GM23338 (cell line): ENCODE results near the gene AGAP3. TPM values are rescaled to one million over a fixed set of nuclear protein-coding genes. Genes with fewer than 3 reads are reported as not detected.

Source experiments
- ATAC-seq: fragments of 200-7000 bp; cut with Tn5 transposase; 3 replicates; pipeline ENCODE4 v1.9.1; 2020
- DNase-seq: peaks from one replicate; pipeline ENCODE4 v3.0.0-alpha.2; 2015; ENCODE audit warnings: low spot score
- H2AFZ ChIP-seq: fragments of 200-600 bp; sonication (generic); 2 replicates; pipeline ENCODE4 v1.8.0; 2016; ENCODE audit warnings: antibody characterized with exemption, mild to moderate bottlenecking, moderate library complexity
- H3F3A ChIP-seq: fragments of 200-600 bp; sonication (generic); replicated peaks from 2 replicates; pipeline ENCODE4 v1.8.0; 2017; ENCODE audit warnings: antibody characterized with exemption, mixed run types, low read depth
- H3K27ac ChIP-seq: fragments of 200-600 bp; sonication (generic); 2 replicates; pipeline ENCODE4 v1.6.1; 2016; ENCODE audit warnings: low read depth
- H3K27me3 ChIP-seq: fragments of 200-600 bp; sonication (generic); 2 replicates; pipeline ENCODE4 v1.8.0; 2016; ENCODE audit warnings: mild to moderate bottlenecking, mixed run types, moderate library complexity; ENCODE audit not compliant: insufficient read depth
- H3K36me3 ChIP-seq: fragments of 200-600 bp; sonication (generic); 2 replicates; pipeline ENCODE4 v1.8.0; 2016; ENCODE audit warnings: mild to moderate bottlenecking; ENCODE audit not compliant: insufficient read depth
- H3K4me1 ChIP-seq: fragments of 200-600 bp; sonication (generic); 2 replicates; pipeline ENCODE4 v1.8.0; 2016; ENCODE audit warnings: mild to moderate bottlenecking, moderate library complexity; ENCODE audit not compliant: insufficient read depth
- H3K4me2 ChIP-seq: fragments of 200-600 bp; sonication (generic); 2 replicates; pipeline ENCODE4 v1.7.1; 2017; ENCODE audit warnings: mixed run types
- H3K4me3 ChIP-seq: fragments of 200-600 bp; sonication (generic); 2 replicates; pipeline ENCODE4 v1.6.1; 2016; ENCODE audit warnings: mixed run types
- H3K79me2 ChIP-seq: fragments of 200-600 bp; sonication (generic); replicated peaks from 2 replicates; pipeline ENCODE4 v1.8.0; 2017; ENCODE audit warnings: mild to moderate bottlenecking; ENCODE audit not compliant: insufficient read depth
- H3K9me2 ChIP-seq: fragments of 200-600 bp; sonication (generic); 2 replicates; pipeline ENCODE4 v1.8.0; 2017; ENCODE audit not compliant: insufficient read depth
- H4K20me1 ChIP-seq: fragments of 200-600 bp; sonication (generic); replicated peaks from 2 replicates; pipeline ENCODE4 v1.8.0; 2017; ENCODE audit warnings: mild to moderate bottlenecking; ENCODE audit not compliant: insufficient read depth
- H3K27ac Mint-ChIP-seq: 2 replicates; pipeline ENCODE4 v1.8.0; 2020; ENCODE audit warnings: inconsistent platforms, mild to moderate bottlenecking, moderate library complexity, mixed read lengths
- H3K27me3 Mint-ChIP-seq: 3 replicates; pipeline ENCODE4 v1.8.0; 2022; ENCODE audit warnings: low read depth, mild to moderate bottlenecking, moderate library complexity, mixed read lengths, inconsistent platforms; ENCODE audit not compliant: insufficient read depth, poor library complexity
- H3K36me3 Mint-ChIP-seq: 3 replicates; pipeline ENCODE4 v1.8.0; 2021; ENCODE audit warnings: low read depth, mild to moderate bottlenecking, inconsistent platforms, moderate library complexity, mixed read lengths
- H3K4me1 Mint-ChIP-seq: 3 replicates; pipeline ENCODE4 v1.8.0; 2020; ENCODE audit warnings: mild to moderate bottlenecking, inconsistent platforms, mixed read lengths
- H3K4me3 Mint-ChIP-seq: 3 replicates; pipeline ENCODE4 v1.8.0; 2021; ENCODE audit warnings: moderate library complexity, mild to moderate bottlenecking, inconsistent platforms, mixed read lengths
- H3K9me3 Mint-ChIP-seq: 3 replicates; pipeline ENCODE4 v1.8.0; 2020; ENCODE audit warnings: moderate library complexity, mild to moderate bottlenecking, inconsistent platforms, mixed read lengths
- CREB1 ChIP-seq: fragments of 250-450 bp; sonication (Bioruptor Pico); IDR thresholded peaks from 2 replicates; pipeline ENCODE4 v1.5.0; 2020; ENCODE audit warnings: low read depth, mild to moderate bottlenecking, moderate library complexity
- CTCF ChIP-seq, 2 experiments: fragments of 200-600 bp in 1 of 2; sonication (generic) in 1 of 2; conservative IDR thresholded peaks; 2 replicates each; pipeline versions ENCODE4 v1.5.1 to v1.6.1; 2016 to 2017; ENCODE audit warnings: antibody characterized with exemption in 2 of 2, low read depth in 2 of 2, mild to moderate bottlenecking in 2 of 2, moderate library complexity in 1 of 2
- EZH2 ChIP-seq: fragments of 200-600 bp; sonication (generic); IDR thresholded peaks from one replicate; pipeline ENCODE4 v1.8.0; 2017; ENCODE audit warnings: antibody characterized with exemption, mild to moderate bottlenecking, low read depth; ENCODE audit not compliant: unreplicated experiment
- EZH2phosphoT487 ChIP-seq: fragments of 200-600 bp; sonication (generic); IDR thresholded peaks from one replicate; pipeline ENCODE4 v1.8.1; 2018; ENCODE audit warnings: antibody characterized with exemption; ENCODE audit not compliant: unreplicated experiment
- JUNB ChIP-seq: IDR thresholded peaks from one replicate; pipeline ENCODE4 v1.6.1; 2016; ENCODE audit warnings: antibody characterized with exemption; ENCODE audit not compliant: unreplicated experiment
- NANOG ChIP-seq: IDR thresholded peaks from 2 replicates; pipeline ENCODE4 v1.6.1; 2016; ENCODE audit warnings: antibody characterized with exemption, borderline replicate concordance
- POLR2AphosphoS5 ChIP-seq: IDR thresholded peaks from 2 replicates; pipeline ENCODE4 v1.6.1; 2016; ENCODE audit warnings: antibody characterized with exemption, low read depth
- STAT1 ChIP-seq: IDR thresholded peaks from one replicate; pipeline ENCODE4 v1.6.1; 2016; ENCODE audit warnings: antibody characterized with exemption; ENCODE audit not compliant: unreplicated experiment
- ZNF114 ChIP-seq: fragments of 250-450 bp; sonication (Bioruptor Pico); IDR thresholded peaks from 2 replicates; pipeline ENCODE4 v1.5.0; 2020; ENCODE audit warnings: mild to moderate bottlenecking, moderate library complexity
- ZNF331 ChIP-seq: fragments of 250-450 bp; sonication (Bioruptor Pico); IDR thresholded peaks from 2 replicates; pipeline ENCODE4 v1.5.0; 2020; ENCODE audit warnings: low read depth, mild to moderate bottlenecking, moderate library complexity
- polyA plus RNA-seq: library from polyadenylated mRNA; unstranded; fragments of >200 nt; fragmentation: Nextera tagmentation; extraction: Ambion mirVana; gene quantifications from 2 replicates; pipeline ENCODE4 v1.2.1, GENCODE V29; 2016
- total RNA-seq: library from RNA; depleted of rRNA; stranded (reverse); fragments of >200 nt; shearing (Covaris generic); gene quantifications from 2 replicates; pipeline ENCODE4 v1.2.3, GENCODE V29; 2014
- TF ChIP-seq, protein P1 (sequence below): fragments of 250-450 bp; sonication (Bioruptor Pico); IDR thresholded peaks from 2 replicates; pipeline ENCODE4 v1.5.0; 2020; ENCODE audit warnings: mild to moderate bottlenecking, moderate library complexity
- TF ChIP-seq, protein P2 (sequence below): IDR thresholded peaks from 2 replicates; pipeline ENCODE4 v1.6.1; 2016; ENCODE audit warnings: antibody characterized with exemption

Gene AGAP3
- total and polyA plus RNA-seq, 2 experiments from 2014 or later = 24.0 to 39.2 TPM

GRCh38 chr7:151064993-151065392 lies 21.3 kb upstream of the AGAP3 start:
- peaks cover 35% of the 10 kb centered on the region for H3K27me3 Mint-ChIP-seq
- no peak overlapping the region for H3K27ac ChIP-seq
- H3K79me2 ChIP-seq = peaks cover 11% of the 10 kb centered on the region

More at GRCh38 chr7:151064993-151065392, 21.3 kb upstream of the AGAP3 start:
- Mint-ChIP-seq H3K36me3 (peaks cover 41% of the 10 kb centered on the region), H3K4me3 (no peak overlapping the region), H3K9me3 (no peaks in the 10 kb centered on the region), H3K4me1 (peaks cover 32% of the 10 kb centered on the region), H3K27ac (no peak overlapping the region)
- DNase-seq (no peak), ATAC-seq (no peak)
- Histone ChIP-seq H3K9me2 (no peaks in the 10 kb centered on the region), H2AFZ (no peak overlapping the region), H3K4me3 (no peak overlapping the region), H3K27me3 (peaks cover 15% of the 10 kb centered on the region; the same call in 1 of the 2 replicates), H3F3A (peaks cover 15% of the 10 kb centered on the region), H3K4me2 (no peak overlapping the region), H3K4me1 (peaks cover 29% of the 10 kb centered on the region), H4K20me1 (no peaks in the 10 kb centered on the region; the same call in 1 of the 2 replicates), H3K36me3 (peaks cover 16% of the 10 kb centered on the region)
- TF ChIP-seq JUNB = no peak
- no peak for TF ChIP-seq EZH2
- TF ChIP-seq, protein P1, sequence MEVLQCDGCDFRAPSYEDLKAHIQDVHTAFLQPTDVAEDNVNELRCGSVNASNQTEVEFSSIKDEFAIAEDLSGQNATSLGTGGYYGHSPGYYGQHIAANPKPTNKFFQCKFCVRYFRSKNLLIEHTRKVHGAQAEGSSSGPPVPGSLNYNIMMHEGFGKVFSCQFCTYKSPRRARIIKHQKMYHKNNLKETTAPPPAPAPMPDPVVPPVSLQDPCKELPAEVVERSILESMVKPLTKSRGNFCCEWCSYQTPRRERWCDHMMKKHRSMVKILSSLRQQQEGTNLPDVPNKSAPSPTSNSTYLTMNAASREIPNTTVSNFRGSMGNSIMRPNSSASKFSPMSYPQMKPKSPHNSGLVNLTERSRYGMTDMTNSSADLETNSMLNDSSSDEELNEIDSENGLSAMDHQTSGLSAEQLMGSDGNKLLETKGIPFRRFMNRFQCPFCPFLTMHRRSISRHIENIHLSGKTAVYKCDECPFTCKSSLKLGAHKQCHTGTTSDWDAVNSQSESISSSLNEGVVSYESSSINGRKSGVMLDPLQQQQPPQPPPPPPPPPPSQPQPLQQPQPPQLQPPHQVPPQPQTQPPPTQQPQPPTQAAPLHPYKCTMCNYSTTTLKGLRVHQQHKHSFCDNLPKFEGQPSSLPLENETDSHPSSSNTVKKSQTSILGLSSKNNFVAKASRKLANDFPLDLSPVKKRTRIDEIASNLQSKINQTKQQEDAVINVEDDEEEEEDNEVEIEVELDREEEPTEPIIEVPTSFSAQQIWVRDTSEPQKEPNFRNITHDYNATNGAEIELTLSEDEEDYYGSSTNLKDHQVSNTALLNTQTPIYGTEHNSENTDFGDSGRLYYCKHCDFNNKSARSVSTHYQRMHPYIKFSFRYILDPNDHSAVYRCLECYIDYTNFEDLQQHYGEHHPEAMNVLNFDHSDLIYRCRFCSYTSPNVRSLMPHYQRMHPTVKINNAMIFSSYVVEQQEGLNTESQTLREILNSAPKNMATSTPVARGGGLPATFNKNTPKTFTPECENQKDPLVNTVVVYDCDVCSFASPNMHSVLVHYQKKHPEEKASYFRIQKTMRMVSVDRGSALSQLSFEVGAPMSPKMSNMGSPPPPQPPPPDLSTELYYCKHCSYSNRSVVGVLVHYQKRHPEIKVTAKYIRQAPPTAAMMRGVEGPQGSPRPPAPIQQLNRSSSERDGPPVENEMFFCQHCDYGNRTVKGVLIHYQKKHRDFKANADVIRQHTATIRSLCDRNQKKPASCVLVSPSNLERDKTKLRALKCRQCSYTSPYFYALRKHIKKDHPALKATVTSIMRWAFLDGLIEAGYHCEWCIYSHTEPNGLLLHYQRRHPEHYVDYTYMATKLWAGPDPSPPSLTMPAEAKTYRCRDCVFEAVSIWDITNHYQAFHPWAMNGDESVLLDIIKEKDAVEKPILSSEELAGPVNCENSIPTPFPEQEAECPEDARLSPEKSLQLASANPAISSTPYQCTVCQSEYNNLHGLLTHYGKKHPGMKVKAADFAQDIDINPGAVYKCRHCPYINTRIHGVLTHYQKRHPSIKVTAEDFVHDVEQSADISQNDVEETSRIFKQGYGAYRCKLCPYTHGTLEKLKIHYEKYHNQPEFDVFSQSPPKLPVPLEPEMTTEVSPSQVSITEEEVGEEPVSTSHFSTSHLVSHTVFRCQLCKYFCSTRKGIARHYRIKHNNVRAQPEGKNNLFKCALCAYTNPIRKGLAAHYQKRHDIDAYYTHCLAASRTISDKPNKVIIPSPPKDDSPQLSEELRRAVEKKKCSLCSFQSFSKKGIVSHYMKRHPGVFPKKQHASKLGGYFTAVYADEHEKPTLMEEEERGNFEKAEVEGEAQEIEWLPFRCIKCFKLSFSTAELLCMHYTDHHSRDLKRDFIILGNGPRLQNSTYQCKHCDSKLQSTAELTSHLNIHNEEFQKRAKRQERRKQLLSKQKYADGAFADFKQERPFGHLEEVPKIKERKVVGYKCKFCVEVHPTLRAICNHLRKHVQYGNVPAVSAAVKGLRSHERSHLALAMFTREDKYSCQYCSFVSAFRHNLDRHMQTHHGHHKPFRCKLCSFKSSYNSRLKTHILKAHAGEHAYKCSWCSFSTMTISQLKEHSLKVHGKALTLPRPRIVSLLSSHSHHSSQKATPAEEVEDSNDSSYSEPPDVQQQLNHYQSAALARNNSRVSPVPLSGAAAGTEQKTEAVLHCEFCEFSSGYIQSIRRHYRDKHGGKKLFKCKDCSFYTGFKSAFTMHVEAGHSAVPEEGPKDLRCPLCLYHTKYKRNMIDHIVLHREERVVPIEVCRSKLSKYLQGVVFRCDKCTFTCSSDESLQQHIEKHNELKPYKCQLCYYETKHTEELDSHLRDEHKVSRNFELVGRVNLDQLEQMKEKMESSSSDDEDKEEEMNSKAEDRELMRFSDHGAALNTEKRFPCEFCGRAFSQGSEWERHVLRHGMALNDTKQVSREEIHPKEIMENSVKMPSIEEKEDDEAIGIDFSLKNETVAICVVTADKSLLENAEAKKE (CRISPR knock-in tag) = no peak
- no peak for TF ChIP-seq CTCF (conservative IDR thresholded peaks at IDR 0.05; ENCODE audit: low read depth in 2 of 2)
- no peak for TF ChIP-seq NANOG
- no peak for TF ChIP-seq POLR2AphosphoS5
- TF ChIP-seq, protein P2, sequence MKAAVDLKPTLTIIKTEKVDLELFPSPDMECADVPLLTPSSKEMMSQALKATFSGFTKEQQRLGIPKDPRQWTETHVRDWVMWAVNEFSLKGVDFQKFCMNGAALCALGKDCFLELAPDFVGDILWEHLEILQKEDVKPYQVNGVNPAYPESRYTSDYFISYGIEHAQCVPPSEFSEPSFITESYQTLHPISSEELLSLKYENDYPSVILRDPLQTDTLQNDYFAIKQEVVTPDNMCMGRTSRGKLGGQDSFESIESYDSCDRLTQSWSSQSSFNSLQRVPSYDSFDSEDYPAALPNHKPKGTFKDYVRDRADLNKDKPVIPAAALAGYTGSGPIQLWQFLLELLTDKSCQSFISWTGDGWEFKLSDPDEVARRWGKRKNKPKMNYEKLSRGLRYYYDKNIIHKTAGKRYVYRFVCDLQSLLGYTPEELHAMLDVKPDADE = no peak
- TF ChIP-seq STAT1 = no peak
- TF ChIP-seq EZH2phosphoT487 = no peak
- TF ChIP-seq CREB1 (CRISPR knock-in tag) = no peak
- TF ChIP-seq ZNF331 = no peak
- no peak for TF ChIP-seq ZNF114 (CRISPR knock-in tag)
